HG03175 (cell line): Measurements from ENCODE around the gene SPARCL1.
"Not testable (repeated sequence)": the region's sequence is repeated elsewhere in the genome, so short reads cannot be mapped to it uniquely, and the experiment has no call there.

Experiments
- ATAC-seq: cut with Tn5 transposase; IDR thresholded peaks from one replicate; pipeline ENCODE4 v1.9.1; 2021; ENCODE audit warnings: mild to moderate bottlenecking, moderate library complexity; ENCODE audit not compliant: unreplicated experiment

Gene SPARCL1

GRCh38 chr4:87529187-87529586, at the start of gene SPARCL1:
Gene SPARCL1 (minus strand): TSS chr4:87529376. CDS start chr4:87499574, 29,802 bp downstream.
- ATAC-seq, result no peak

GRCh38 chr4:87575983-87576382, 46.8 kb upstream of the SPARCL1 start:
- no peak for ATAC-seq

DNA sequence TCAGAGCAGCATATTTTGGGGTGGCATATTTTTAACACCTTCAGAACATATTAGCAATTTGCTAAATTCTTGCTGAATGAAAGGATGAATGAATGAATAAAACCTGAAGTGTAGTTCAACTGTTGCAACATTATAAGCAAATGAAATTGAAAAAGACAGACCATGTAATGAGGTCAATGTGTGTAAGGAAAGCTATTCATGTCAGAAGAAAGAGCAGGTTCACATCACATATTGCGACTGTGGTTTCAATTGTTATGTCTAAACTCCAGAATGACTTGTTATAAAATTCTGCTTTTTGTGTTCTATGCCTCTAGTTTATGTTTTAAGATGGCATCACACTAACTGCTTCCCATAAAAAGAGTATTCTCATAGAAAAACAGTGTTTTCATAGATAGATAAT, 46.2 kb upstream of the SPARCL1 start:
- ATAC-seq, result no peak

DNA sequence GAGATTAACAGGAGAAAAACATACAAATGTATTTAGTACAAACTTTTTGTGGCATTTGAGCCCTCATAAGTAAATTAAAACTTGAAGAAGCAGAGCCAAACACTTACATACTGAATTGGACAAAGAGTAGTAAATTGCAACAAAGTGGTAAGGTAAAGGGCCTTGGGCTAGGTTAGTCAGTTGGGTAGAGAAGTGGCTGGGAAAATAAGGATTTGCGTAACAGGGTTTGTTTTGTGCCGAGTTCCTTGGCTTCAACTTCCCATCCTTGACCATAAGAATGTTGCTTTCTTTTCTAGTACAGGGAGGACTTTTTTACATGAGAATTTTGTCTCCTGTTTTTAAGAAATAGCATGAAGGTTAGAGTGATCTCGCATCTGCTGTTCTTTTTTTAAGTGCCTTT, 45.8 kb upstream of the SPARCL1 start:
- ATAC-seq, result no peak

DNA sequence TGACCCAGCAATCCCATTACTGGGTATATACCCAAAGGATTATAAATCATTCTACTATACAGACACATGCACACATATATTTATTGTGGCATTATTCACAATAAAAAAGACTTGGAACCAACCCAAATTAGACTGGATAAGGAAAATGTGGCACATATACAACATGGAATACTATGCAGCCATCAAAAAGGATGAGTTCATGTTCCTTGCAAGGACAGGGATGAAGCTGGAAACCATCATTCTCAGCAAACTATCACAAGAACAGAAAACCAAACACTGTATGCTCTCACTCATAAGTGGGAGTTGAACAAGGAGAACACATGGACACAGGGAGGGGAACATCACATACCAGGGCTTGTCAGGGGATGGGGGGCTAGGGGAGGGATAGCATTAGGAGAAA, 45.2 kb upstream of the SPARCL1 start:
- ATAC-seq, result not testable (repeated sequence)

- ATAC-seq, result no peak
These were observed 41.2 kb upstream of the SPARCL1 start for GRCh38 chr4:87570290-87570805.

DNA sequence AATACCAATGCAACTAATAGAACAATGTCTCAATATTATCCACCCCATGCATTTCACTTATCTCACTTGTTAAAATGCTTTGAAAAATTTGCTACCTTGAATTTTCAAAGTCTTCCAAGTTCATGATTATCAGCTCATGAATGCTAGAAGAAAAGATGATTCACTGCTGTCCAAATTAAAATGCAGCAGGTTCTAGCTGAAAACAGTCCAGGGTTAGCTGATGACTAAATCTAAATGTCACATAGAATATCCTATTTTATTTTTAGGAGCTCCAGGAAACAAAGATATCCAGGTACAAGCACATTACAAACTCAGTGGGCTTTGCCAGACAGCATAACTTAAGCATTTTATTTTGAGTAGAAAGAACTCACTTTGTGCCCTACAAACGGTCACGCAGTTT, 38.0 kb upstream of the SPARCL1 start:
- ATAC-seq, result no peak

DNA sequence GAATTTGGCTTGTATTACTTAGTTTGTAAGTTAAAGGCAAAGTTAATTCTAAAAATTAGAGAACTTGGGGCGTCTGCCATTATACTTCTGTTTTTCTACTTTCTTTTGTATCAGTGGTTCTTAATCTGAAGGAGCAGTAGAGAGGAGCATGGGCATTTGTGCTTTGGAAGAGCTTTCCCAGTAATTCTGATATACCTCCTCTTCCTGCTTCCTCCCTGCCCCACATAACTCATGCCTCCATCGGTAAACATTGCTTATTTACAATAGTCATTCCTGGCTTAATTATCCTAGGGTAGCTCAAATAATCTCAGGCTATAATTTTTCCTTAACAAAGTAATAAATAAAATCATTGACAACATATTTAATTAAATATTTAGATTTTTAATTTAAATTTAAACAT, 37.1 kb upstream of the SPARCL1 start:
- ATAC-seq, result no peak

DNA sequence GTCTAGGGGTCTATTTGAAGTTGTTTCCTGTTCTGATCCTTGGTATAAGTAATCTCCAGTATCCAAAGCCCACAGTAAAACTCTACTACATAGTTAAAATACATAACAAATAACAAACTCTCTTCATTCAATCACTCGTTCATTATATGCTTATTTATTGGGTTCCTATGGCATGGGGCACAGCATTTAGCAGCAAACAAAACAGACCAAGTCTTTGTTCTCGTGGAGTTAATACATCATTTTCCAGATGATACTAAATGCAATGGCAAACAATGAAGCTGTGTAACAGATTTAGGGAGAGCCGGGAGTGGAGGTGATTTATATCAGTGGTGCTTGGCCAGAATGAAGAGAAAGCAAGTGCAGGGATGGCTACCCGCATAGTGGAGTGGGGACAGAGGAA, 36.6 kb upstream of the SPARCL1 start:
- ATAC-seq, result no peak

GRCh38 chr4:87560802-87561201, 31.6 kb upstream of the SPARCL1 start:
- ATAC-seq, result no peak

GRCh38 chr4:87559090-87559837, 30.1 kb upstream of the SPARCL1 start:
- ATAC-seq, result peak; percentile 100

DNA sequence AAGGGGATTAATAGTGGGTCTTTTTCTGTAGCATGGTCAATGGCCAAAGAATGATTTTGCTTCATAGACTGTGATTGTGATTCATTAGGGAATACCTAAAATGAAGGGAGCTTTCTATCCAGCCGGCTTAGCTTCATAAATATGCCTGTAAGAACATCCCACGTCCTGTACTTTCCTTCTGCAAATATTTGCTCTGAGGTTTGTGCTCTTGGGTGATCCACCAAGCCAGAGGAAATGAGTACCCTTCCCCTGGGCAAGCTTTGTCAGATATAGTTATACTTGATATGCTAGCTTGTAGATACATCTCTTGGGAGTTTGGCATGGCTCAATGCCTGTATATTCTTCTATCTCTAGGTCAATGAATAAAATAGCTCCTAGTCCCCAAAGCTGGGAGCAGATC, 28.2 kb upstream of the SPARCL1 start:
- no peak for ATAC-seq

GRCh38 chr4:87555773-87556619, 26.8 kb upstream of the SPARCL1 start:
- ATAC-seq, result no peak

DNA sequence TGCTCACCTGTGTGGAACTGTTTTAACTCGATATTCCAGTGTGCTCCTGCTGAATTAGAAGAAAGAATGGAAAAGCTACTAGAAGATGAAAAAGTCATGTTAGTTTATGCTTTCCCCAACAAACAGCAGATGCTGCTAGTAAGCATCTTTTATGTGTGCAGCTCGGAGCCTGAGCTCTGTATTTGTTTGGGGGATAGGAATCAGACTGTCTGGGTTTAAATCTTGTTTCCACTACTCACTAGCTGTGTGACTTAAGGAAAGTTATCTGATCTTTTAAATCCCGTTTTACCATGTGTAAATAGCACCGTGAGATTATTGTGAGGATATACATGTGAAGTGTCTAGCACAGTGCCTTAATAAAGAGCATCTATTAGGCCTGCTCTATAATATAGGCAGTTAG, 24.0 kb upstream of the SPARCL1 start:
- no peak for ATAC-seq

GRCh38 chr4:87551361-87551760, 22.2 kb upstream of the SPARCL1 start:
- no peak for ATAC-seq

GRCh38 chr4:87547016-87547708, 18.0 kb upstream of the SPARCL1 start:
- ATAC-seq, result no peak

DNA sequence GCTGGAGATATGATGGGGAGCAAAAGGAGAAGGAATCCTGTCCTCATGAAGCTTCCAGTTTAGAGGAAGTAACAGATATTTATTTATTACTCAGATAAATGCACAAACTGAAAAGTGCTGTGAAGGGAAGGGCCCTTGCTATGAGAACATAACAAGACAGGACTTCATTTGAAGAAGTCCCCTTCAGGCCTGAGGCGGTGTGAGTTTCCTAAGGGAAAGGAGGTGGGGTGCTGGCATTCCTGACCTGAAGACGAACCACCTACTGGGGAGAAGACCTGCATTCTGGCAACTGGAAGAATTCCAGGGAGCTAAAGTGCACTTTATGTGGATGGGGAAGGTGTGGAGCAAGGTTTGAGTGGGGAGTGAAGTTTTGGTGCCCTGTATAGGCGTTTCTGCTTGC, 15.9 kb upstream of the SPARCL1 start:
- no peak for ATAC-seq

- ATAC-seq, result no peak
These were observed 14.8 kb upstream of the SPARCL1 start for GRCh38 chr4:87543835-87544461.

- no peak for ATAC-seq
These were observed 13.6 kb upstream of the SPARCL1 start for GRCh38 chr4:87542734-87543312.

DNA sequence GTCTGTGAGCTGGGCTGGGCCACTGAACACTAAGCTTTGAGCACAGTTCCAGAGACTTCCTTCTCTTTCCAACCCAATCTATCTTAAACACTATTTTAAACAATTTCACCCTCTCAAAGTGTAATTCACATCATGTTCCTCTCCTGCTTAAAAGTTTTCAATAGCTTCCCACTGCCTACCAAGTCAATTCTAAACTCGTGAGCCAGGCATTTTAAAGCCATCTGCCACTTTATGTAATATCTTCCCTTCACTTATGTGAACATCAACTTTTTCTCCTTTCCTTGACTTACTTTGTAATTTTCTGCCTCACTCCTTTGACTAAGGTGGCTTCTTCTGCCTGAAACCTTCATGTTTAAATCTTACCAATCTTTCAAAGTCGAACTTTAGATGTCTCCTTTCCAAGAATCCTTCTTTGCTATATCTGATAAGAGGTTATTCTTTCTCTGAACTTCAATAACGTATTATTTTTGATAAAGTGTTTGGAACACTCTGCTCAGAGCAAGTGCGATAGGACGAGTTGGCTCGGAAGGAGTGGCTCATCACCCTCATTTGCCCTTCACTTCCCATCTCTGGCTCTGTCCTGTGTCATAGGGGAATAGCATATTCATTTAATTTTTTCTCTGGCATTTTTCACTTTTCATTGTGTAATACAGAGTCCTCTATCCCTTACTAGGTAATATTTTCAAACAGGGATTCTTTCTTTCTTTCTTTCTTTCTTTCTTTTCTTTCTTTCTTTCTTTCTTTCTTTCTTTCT, 13.0 kb upstream of the SPARCL1 start:
- ATAC-seq, result no peak
